Stimulated activated CD4-positive, alpha-beta T cell treated with anti-CD3 and anti-CD28 coated beads, Interleukin-15, amount 100 ng/mL, for 48 hours (primary cell): ENCODE results near the gene CALHM2.
"Not testable (repeated sequence)": the region's sequence is repeated elsewhere in the genome, so short reads cannot be mapped to it uniquely, and the experiment has no call there.

Experiments used
- DNase-seq, 2 donors: peaks; one replicate each; pipeline ENCODE4 v3.0.0-alpha.2; 2020; ENCODE audit warnings: low read depth in 2 of 2

CALHM2 gene

DNA sequence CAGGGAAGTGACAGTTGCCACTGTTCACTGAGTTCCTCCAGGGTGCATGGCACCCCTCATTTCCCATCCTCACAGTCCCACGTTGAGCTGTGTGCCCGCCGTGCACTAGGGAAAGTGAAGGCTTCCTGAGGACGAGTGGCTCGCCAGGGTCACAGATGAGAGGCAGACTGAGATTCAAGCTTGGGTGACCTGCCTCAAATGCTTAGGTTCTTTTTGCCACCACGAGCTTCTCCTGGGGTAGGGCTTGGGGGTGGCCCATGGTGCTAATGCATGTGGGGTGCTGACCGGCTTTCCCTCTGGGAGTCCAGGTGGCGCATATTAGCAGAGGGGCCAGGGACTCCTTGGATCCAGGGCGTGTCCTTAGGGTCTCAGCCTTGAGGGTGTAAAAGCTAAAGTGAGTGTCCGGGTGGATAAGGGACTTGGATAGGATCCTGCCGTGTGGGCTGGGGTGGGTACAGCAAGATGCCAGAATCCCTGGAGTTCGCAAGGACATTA lies 1.9 kb downstream of the CALHM2 start:
- no peak for DNase-seq

DNA sequence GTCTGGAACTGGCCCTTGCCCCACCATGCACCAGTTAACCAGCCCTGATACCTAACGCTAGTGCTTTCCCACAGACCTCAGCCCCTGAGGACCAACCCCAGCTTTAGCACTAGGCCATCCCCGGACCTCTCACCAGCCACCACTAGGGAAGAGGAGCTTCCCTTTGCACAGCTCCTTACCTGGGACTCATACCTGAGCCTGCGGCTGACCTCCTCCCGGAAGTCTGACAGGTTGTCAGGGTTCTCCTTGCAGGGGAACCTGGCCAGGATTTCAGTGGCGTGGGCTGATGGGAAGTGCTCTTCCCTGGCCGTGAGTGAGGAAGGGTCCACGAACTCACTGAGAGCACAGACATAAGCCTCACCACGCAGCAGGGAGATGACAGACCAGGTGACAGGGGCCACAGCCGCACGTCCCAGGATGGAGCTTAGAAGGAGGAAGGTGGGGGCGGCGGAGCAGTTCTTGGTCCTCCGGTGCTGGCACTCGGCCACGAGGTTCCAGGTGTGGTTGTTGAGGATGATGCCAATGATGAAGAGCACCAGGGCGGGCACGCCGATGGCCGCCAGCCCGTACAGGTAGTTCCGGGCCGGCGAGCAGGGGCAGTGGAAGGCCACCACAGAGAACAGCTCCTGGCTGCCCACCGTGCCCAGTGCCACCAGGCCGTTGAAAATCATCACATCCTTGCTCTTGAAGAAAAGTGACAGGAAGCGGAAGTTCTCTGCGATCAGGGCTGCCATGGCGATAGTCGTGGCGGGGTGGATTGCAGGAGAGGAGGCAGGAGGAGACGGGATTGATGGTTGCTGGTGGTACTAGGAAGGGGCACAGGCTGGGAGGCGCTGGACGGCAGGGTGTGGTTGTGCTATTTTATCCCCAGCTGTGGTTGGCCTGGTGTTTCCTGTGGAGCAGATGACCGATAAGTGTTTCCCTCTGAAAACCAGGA lies 2.7 kb downstream of the CALHM2 start:
- DNase-seq = no peak

GRCh38 chr10:103448746-103449145 lies 3.4 kb downstream of the CALHM2 start:
- no peak for DNase-seq

DNA sequence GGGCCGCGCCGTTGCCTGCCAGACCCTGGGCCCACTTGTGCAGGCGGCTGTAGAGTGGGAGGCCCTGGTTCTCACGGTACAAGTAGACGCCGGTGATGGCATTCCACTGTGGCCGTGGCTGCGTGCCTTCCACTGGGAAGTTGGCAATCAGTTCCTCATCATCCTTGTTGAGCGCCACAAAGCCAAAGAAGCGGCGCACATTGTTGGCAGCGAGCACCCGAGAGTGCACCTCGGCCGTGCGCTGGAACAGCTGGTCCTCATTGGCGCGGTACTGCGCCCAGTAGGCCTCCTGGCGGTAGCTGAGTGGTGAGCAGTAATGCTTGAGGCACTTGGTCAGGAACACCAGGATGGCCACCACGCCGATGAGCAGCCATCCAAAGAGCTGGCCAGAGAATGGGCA lies 5.0 kb downstream of the CALHM2 start:
- DNase-seq = no peak

DNA sequence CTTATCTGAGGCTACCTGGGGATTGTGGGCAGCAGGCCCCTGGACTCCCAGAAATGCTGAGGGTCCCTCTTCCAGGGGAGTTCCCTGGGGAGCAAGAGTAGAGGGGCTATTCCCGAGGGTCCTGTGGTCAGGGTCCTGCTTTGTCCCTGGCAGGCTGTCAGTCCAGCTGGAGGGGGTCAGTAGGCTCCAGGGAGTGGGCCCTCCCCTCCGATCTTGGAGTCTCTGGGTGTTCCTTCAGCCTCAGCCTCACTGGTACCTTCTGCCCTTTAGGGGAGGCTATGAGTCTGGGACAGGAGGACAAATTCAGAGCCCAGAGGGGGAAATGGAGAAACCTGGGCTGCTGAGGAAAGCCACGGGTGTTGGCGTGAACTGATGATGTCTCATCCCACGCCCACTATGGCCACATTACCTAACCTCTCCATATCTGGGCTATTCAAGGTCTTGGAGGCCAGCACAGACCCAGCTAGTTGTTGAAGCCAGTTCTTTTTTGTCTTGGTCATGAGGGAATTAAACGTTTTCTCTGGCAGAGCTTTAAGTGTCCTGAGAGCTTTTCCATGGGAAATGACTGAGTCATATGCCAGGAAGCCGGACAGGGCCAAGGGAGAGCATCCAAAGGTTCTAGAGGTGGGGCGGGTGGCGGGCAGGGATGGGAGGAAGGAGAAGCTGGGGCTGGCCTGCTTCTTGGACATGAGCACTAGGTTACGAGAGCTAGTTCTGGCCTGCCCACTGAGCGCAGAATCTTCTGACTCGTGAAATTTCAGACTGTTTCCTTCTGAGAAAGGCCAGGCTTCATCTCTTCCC lies 6.2 kb downstream of the CALHM2 start:
- DNase-seq = no peak

DNA sequence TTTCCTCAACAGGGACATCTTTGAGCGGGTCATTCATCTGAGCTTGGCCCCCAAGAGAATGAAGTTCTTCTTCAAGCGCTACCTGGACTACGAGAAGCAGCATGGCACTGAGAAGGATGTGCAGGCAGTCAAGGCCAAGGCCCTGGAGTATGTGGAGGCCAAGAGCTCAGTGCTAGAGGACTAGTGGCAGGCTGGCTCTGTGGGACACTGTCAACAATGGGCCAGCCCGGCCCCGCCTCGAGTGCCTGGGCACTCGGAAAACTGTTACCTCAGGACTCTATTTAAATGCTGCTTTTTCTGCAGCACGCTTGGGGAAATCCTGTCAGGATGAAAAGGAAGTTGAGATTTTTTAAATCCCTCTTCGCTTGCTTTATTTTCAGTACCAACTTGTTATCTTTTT lies 6.8 kb downstream of the CALHM2 start:
- no peak for DNase-seq

DNA sequence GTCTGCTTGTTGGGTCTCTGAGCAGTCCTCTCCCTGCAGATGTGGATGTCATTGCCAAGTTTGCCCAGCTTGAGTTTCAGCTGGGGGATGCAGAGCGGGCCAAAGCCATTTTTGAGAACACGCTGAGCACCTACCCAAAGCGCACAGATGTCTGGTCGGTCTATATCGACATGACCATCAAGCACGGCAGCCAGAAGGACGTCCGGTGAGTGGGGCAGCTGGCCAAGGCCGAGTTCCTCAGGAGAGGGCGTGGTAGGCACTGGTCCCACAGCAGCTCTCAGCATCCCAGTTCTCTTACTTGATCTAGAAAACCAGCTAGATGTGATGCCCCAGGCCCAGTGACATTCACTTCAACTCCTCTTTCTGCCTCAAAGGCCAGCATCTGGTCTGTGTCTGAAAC lies 7.7 kb downstream of the CALHM2 start:
- no peak for DNase-seq

- DNase-seq = no peak
Observed at GRCh38 chr10:103443475-103444185, 8.5 kb downstream of the CALHM2 start.

DNA sequence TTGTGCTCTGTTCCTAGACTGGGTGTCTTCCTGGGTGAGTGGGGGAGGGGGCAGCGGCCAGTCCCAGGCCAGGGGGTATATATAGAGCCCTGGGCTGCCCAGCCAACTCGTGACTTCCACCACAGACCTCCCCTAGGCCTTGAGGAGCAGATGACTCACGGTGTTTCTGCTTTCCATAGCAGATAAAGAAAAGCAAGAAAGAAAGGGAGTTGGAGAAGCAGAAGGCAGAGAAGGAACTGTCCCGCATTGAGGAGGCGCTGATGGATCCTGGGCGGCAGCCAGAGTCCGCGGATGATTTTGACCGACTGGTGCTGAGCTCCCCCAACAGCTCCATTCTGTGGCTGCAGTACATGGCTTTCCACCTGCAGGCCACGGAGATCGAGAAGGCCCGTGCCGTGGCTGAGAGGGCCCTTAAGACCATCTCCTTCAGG lies 10.1 kb downstream of the CALHM2 start:
- no peak for DNase-seq

- no peak for DNase-seq
Observed at GRCh38 chr10:103441611-103442010, 10.6 kb downstream of the CALHM2 start.

DNA sequence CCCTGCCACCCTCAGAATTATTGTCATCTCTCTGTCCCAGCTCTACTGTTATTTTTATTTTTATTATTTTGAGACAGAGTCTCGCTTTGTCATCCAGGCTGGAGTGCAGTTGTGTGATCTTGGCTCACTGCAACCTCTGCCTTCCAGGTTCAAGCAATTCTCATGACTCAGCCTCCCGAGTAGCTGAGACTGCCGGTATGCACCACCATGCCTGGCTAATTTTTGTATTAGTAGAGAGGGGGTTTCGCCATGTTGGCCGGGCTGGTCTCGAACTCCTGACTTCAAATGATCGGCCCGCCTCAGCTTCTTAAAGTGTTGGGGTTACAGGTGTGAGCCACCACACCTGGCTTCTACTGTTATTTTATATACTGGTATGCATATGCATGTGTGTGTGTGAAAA lies 11.0 kb downstream of the CALHM2 start:
- DNase-seq = no peak

GRCh38 chr10:103440416-103440815 lies 11.8 kb downstream of the CALHM2 start:
- DNase-seq = no peak

- no peak for DNase-seq
Observed at GRCh38 chr10:103439776-103440175, 12.4 kb downstream of the CALHM2 start.

DNA sequence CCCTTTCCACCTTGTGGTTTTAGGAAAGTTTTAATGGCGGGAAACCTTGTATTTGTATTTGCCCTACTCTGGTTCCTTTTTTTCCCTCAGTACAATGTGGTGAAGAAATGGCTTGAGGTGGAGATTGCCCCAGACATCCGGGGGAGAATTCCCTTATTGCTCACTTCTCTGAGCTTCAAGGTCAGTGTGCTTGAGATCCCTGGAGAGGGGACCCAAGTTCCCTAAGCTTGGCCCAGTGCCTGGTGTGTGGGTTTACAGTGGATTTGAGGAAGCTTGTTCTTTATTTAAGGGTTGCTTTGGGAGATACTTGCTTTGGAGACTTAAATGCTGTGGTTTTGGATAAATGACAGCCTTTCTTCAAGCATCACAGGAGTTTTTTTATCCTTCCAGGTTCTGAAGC lies 18.3 kb downstream of the CALHM2 start:
- DNase-seq = no peak

GRCh38 chr10:103431902-103432301 lies 20.3 kb downstream of the CALHM2 start:
- no peak for DNase-seq

DNA sequence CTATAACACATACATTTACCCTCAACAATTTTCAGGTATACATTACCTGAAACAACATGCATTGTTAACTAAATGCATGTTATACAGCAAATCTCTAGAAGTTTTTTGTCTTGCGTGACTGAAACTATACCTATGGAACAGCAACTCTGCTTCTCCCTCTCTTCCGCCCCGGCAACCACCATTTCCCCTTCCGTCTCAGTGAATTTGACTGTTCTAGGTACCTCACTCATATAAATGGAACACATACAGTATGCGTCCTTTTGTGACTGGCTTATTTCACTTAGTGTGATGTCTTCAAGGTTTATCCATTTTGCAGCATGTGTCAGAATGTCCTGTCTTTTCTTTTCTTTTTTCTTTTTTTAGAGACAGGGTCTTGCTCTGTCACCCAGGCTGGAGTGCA lies 22.5 kb downstream of the CALHM2 start:
- DNase-seq = no peak

GRCh38 chr10:103428989-103429643 lies 23.1 kb downstream of the CALHM2 start:
- no peak for DNase-seq

- no peak for DNase-seq
Observed at GRCh38 chr10:103427866-103428265, 24.3 kb downstream of the CALHM2 start.

GRCh38 chr10:103423748-103424147 lies 28.4 kb downstream of the CALHM2 start:
- DNase-seq = no peak

DNA sequence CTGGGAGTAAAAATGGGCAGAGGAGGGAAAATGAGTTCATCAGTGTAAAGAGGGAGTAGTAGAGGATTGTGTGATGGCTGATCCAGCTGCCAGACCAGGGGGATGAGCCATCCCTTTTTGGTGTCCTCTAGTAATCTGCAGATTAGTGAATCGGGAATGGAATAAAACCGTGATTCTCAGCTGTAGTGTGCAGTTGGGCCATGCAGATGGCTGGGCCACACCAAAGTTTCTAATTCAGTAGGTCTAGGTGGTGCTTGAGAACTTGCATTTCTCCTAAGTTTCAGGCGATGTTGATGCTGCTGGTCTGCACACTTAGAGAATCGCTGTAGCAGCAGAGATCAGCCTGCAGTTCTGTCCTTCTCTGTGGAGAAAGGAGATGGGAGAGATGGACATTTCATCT lies 33.1 kb downstream of the CALHM2 start:
- DNase-seq = no peak

GRCh38 chr10:103417601-103418000 lies 34.6 kb downstream of the CALHM2 start:
- DNase-seq = no peak

GRCh38 chr10:103417148-103417469 lies 35.1 kb downstream of the CALHM2 start:
- DNase-seq = not testable (repeated sequence)
